GM12864 (cell line): ENCODE data around the gene KLC3.
A peak's percentile ranks its signal among the peaks of the same experiment; 100 is the strongest.

Experiments used
- DNase-seq: peaks from one replicate; pipeline ENCODE4 v3.0.0-alpha.2; 2011; ENCODE audit warnings: low read depth
- H3K4me3 ChIP-seq: 2 replicates; pipeline ENCODE4 v1.5.1; 2011; ENCODE audit warnings: mild to moderate bottlenecking, low read depth, low read length, control low read depth
- TF ChIP-seq, protein P1 (sequence below): IDR thresholded peaks from 2 replicates; pipeline ENCODE4 v1.5.1; 2011; ENCODE audit warnings: low read depth, mild to moderate bottlenecking, moderate library complexity, low read length, control low read depth, inconsistent platforms; ENCODE audit errors: missing control alignments

The KLC3 gene

DNA sequence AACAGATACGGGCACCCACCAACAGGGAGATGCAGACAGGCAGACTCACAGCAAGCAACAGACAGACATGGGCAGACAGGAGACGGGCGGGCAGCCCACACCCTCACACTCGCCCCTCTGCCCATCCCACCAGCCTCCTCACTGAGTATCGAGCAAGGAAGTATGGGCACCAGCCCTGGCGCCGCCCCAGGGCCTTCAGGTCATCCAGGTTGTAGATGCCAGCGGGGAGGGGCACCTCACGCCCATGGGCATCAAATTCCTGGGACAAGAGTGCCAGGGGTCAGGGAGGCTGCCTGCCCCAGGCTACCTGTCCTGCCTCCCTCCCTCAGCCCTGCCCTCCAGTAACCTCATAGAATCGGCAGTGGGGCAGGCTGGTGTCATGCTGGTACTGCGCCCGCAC lies 24.1 kb downstream of the KLC3 start:
- DNase-seq, result no peak
- TF ChIP-seq, protein P1, sequence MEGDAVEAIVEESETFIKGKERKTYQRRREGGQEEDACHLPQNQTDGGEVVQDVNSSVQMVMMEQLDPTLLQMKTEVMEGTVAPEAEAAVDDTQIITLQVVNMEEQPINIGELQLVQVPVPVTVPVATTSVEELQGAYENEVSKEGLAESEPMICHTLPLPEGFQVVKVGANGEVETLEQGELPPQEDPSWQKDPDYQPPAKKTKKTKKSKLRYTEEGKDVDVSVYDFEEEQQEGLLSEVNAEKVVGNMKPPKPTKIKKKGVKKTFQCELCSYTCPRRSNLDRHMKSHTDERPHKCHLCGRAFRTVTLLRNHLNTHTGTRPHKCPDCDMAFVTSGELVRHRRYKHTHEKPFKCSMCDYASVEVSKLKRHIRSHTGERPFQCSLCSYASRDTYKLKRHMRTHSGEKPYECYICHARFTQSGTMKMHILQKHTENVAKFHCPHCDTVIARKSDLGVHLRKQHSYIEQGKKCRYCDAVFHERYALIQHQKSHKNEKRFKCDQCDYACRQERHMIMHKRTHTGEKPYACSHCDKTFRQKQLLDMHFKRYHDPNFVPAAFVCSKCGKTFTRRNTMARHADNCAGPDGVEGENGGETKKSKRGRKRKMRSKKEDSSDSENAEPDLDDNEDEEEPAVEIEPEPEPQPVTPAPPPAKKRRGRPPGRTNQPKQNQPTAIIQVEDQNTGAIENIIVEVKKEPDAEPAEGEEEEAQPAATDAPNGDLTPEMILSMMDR, result no peak
- no peak overlapping the region for H3K4me3 ChIP-seq

DNA sequence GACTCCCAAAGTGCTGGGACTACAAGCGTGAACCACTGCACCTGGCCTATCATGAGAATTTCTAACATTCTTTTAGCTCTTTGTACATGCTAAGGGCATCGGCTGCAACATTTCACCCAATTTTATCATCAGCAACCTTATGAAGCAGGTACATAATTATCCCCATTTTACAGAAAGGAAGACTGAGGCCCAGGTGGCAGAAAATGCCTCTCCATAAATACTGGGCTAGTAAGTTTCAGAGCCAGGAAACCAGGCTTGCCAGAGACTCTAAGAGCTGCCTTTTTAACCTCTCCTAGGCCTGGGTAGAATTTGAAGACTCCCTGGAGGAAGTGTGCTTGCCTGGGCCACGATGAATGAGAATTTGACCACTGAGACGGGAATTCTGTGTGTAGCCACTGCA lies 27.6 kb downstream of the KLC3 start:
- no peak overlapping the region for H3K4me3 ChIP-seq
- TF ChIP-seq, protein P1, result no peak
- DNase-seq, result no peak

DNA sequence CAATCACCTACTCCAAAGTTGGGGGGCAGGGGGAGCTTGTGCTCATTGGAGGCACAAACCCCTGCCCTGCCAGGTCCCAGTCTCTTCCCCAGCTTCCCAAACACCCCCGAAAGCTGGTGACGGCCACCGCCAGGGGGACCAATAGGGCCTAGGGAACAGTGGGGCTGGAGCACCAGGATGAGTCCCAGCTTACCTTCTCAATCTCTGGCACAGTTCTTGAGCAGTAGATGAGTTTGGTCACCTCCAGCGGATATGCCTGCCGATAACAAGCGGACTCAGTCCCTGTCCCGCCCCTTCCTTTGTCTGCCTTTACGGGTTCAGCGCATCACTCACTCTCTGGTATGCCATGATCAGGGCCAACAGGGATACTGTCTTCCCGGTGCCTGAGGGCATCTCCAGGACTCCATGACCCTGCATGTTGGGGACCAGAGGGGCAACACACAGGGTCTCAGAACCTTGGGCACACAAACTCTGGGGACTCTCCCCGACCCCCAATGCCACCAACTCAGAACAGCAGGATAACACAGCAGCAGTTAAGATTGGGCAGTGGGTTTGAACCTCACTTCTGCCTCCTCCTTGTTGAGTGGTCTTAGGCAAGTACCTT lies 28.3 kb downstream of the KLC3 start:
- no peak for DNase-seq
- TF ChIP-seq, protein P1, result no peak
- no peak overlapping the region for H3K4me3 ChIP-seq

DNA sequence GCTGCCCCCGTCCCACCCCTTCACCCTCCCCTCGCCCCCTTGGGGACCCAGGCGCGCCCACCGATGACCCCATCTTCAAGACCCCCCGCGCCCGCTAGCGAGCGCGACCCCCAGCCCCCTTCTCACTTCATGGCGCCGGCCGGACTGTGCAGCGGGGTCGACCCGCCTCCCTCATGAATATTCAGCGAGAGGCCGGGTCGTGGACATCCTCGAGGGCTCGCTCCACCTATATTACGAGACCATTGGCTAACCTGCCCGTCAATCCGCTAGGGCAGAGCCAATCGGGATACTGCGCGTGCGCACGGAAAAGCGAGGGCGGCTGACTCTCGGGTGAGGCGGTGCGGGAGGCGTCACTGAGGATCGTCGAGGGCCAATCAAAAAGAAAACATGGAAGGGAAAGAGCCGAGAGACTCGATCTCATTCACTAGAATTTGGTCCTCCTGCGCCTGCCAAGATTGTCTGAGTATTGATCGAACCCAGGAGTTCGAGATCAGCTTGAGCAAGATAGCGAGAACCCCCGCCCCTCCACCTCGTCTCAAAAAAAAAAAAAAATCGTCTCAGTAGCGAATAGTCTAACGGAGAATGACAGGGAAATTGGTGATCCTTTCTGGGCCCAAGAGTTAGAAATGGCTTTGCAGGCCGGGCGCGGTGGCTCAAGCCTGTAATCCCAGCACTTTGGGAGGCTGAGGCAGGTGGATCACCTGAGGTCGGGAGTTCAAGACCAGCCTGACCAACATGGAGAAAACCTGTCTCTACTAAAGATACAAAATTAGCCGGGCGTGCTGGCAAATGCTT lies 30.1 kb downstream of the KLC3 start, which contains the start of gene ERCC2:
TSS of gene ERCC2 (minus strand) at position 164 of the 795 bp plus-strand sequence. CDS start at position 131, 33 bp downstream.
- peak; percentile 97 for DNase-seq
- TF ChIP-seq, protein P1, result no peak
- H3K4me3 ChIP-seq, result peak within 1 kb of the TSS; percentile 63

DNA sequence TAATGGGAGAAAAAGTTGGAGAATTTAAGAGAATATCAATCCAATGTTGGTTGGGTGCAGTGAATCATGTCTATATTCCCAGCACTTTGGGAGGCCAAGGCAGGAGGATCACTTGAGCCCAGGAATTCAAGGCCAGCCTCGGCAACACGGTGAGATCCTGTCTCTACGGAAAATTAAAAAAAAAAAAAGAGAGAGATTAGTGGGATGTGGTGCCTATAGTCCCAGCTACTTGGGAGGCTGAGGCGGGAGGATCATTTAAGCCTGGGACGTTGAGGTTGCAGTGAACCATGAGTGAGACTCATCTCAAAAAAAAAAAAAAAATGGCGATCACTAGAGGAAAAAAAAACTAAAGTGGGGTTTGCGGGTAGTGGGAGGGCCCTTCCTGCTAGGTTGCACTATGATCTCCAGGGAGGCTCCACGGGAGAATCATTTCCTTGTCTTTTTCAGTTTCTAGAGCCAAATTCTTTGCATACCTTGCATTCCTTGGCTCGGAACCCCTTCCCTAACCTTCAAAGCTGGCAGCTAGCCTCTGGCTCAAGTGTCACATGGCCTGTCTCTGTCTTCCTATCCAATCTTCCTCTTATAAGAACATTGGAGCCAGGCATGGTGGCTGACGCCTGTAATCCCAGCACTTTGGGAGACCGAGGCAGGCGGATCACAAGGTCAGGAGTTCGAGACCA lies 35.6 kb downstream of the KLC3 start:
- TF ChIP-seq, protein P1, result no peak
- DNase-seq, result no peak
- no peak overlapping the region for H3K4me3 ChIP-seq

DNA sequence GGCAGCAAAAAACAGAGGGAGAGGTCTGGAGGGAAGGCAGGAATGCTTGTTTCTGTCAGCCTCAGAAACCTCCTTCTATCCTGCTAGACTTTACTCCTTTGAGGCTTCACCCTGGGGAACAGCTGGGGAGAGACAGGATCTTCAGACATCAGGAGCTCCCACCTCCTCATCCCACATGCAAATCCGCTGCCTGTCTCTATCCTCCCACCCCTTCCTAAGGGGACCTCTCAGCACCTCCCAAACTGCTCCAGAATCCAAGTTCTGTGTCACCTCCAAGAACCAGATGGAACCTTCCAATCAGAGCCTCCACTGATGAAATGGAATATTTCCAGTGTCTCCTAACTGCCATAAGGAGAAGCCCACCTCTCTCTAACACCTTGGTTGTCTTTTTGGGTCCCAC lies 39.6 kb downstream of the KLC3 start:
- TF ChIP-seq, protein P1, result no peak
- no peak for DNase-seq

More for the DNA sequence above, 39.6 kb downstream of the KLC3 start:
- no peak overlapping the region for H3K4me3 ChIP-seq
